Measurements from ENCODE around the gene RBKS.

DNA sequence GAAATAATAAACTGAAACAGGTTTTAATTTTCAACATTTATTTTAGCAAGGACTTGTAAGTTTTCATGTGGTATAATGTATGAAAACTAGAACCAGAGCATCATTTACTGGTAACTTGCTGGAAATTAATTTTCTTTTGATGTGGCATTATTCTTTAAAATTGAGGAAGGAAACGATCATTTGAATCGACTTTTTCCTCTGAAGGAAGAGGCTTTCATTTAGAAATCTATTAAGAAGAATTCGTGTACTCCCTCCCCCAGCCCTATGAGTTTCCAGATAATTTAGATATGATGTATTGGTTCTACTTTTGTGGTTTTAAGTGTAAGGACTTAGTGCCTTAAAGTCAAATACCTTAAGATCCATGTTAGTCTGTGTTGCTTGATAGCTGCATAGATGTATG, 2.8 kb upstream of the RBKS start:
- TF ChIP-seq, protein P1, sequence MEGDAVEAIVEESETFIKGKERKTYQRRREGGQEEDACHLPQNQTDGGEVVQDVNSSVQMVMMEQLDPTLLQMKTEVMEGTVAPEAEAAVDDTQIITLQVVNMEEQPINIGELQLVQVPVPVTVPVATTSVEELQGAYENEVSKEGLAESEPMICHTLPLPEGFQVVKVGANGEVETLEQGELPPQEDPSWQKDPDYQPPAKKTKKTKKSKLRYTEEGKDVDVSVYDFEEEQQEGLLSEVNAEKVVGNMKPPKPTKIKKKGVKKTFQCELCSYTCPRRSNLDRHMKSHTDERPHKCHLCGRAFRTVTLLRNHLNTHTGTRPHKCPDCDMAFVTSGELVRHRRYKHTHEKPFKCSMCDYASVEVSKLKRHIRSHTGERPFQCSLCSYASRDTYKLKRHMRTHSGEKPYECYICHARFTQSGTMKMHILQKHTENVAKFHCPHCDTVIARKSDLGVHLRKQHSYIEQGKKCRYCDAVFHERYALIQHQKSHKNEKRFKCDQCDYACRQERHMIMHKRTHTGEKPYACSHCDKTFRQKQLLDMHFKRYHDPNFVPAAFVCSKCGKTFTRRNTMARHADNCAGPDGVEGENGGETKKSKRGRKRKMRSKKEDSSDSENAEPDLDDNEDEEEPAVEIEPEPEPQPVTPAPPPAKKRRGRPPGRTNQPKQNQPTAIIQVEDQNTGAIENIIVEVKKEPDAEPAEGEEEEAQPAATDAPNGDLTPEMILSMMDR (IDR thresholded peaks at IDR 0.05; ENCODE audit: insufficient read depth, low read length) = no peak
- TF ChIP-seq GABPA (IDR thresholded peaks at IDR 0.05; ENCODE audit: low read depth) = no peak
- TF ChIP-seq POLR2AphosphoS5 (IDR thresholded peaks at IDR 0.05; ENCODE audit: low read depth) = no peak

All from HL-60 (cell line).